WTC11 (cell line): ENCODE data around the gene ATN1. TPM values are rescaled to one million over a fixed set of nuclear protein-coding genes. Genes with fewer than 3 reads are reported as not detected.

Experiments
- ATAC-seq: fragments of 200-7000 bp; cut with Tn5 transposase; 2 replicates; pipeline ENCODE4 v1.10.0; 2021; ENCODE audit warnings: mild to moderate bottlenecking, moderate library complexity
- CTCF ChIA-PET: fragments of 300-600 bp; sonication (Branson Sonifier 250); formaldehyde crosslinking; loops from one replicate; lab custom pipeline; 2021; ENCODE audit warnings: antibody characterized with exemption; lab: Charles Lee
- POLR2A ChIA-PET: fragments of 350-600 bp; sonication (Branson Sonifier 250); formaldehyde crosslinking; loops from one replicate; lab custom pipeline; 2021; ENCODE audit warnings: antibody characterized with exemption; lab: Charles Lee
- DNase-seq: peaks from one replicate; pipeline ENCODE4 v3.0.0; 2021; ENCODE audit warnings: low spot score
- H3K27ac Mint-ChIP-seq: 2 replicates; pipeline ENCODE4 v1.8.0; 2021; ENCODE audit warnings: mixed read lengths
- H3K27me3 Mint-ChIP-seq: 2 replicates; pipeline ENCODE4 v1.8.0; 2021; ENCODE audit warnings: low read depth, mild to moderate bottlenecking, moderate library complexity, mixed read lengths
- H3K36me3 Mint-ChIP-seq: 2 replicates; pipeline ENCODE4 v1.8.0; 2021; ENCODE audit warnings: mixed read lengths
- H3K4me1 Mint-ChIP-seq: 2 replicates; pipeline ENCODE4 v1.8.0; 2022; ENCODE audit warnings: mixed read lengths
- H3K4me3 Mint-ChIP-seq: 2 replicates; pipeline ENCODE4 v1.8.0; 2021; ENCODE audit warnings: mild to moderate bottlenecking, moderate library complexity, mixed read lengths
- H3K9me3 Mint-ChIP-seq: 2 replicates; pipeline ENCODE4 v1.8.0; 2021; ENCODE audit warnings: mixed read lengths
- CBFB ChIP-seq: sonication (generic); formaldehyde crosslinking; IDR thresholded peaks from 2 replicates; pipeline ENCODE4 v1.8.1; 2022; ENCODE audit warnings: mild to moderate bottlenecking, low read depth, missing genetic modification reagents
- ETV6 ChIP-seq: sonication (generic); formaldehyde crosslinking; IDR thresholded peaks from 2 replicates; pipeline ENCODE4 v1.8.1; 2022; ENCODE audit warnings: mild to moderate bottlenecking, missing genetic modification reagents
- GABPB1 ChIP-seq: sonication (generic); formaldehyde crosslinking; IDR thresholded peaks from 2 replicates; pipeline ENCODE4 v1.8.1; 2023; ENCODE audit warnings: mild to moderate bottlenecking, missing genetic modification reagents
- HMGA2 ChIP-seq: fragments of 250-450 bp; sonication (Bioruptor Pico); IDR thresholded peaks from 2 replicates; pipeline ENCODE4 v1.4.0; 2021; ENCODE audit warnings: mild to moderate bottlenecking, moderate library complexity
- KAT7 ChIP-seq: sonication (generic); formaldehyde crosslinking; IDR thresholded peaks from 2 replicates; pipeline ENCODE4 v1.8.1; 2023; ENCODE audit warnings: missing genetic modification reagents, mild to moderate bottlenecking, borderline replicate concordance
- MXD4 ChIP-seq: fragments of 250-450 bp; sonication (Bioruptor Pico); IDR thresholded peaks from 2 replicates; pipeline ENCODE4 v1.8.0; 2021; ENCODE audit warnings: mild to moderate bottlenecking, moderate library complexity, borderline replicate concordance
- NFE2L1 ChIP-seq: sonication (generic); formaldehyde crosslinking; IDR thresholded peaks from 2 replicates; pipeline ENCODE4 v1.8.1; 2023; ENCODE audit warnings: missing genetic modification reagents
- NR3C1 ChIP-seq: sonication (generic); formaldehyde crosslinking; conservative IDR thresholded peaks from 2 replicates; pipeline ENCODE4 v1.8.1; 2023; ENCODE audit warnings: low read depth, mild to moderate bottlenecking, missing genetic modification reagents
- OVOL2 ChIP-seq: fragments of 250-450 bp; sonication (Bioruptor Pico); IDR thresholded peaks from 2 replicates; pipeline ENCODE4 v1.9.0; 2021; ENCODE audit warnings: mild to moderate bottlenecking, borderline replicate concordance
- PRRX2 ChIP-seq: fragments of 250-450 bp; sonication (Bioruptor Pico); IDR thresholded peaks from 2 replicates; pipeline ENCODE4 v1.8.0; 2021; ENCODE audit warnings: mild to moderate bottlenecking
- ZNF121 ChIP-seq: sonication (generic); formaldehyde crosslinking; IDR thresholded peaks from 2 replicates; pipeline ENCODE4 v1.8.0; 2023; ENCODE audit warnings: missing genetic modification reagents
- ZNF263 ChIP-seq: sonication (generic); formaldehyde crosslinking; IDR thresholded peaks from 2 replicates; pipeline ENCODE4 v1.8.1; 2022; ENCODE audit warnings: low read depth, mild to moderate bottlenecking, moderate library complexity, missing genetic modification reagents
- ZNF317 ChIP-seq: sonication (generic); formaldehyde crosslinking; IDR thresholded peaks from 2 replicates; pipeline ENCODE4 v1.8.1; 2023; ENCODE audit warnings: low read depth, mild to moderate bottlenecking, moderate library complexity, missing genetic modification reagents, borderline replicate concordance
- ZNF423 ChIP-seq: fragments of 250-450 bp; sonication (Bioruptor Pico); IDR thresholded peaks from 2 replicates; pipeline ENCODE4 v2.1.2; 2022; ENCODE audit warnings: mild to moderate bottlenecking, moderate library complexity
- ZNF671 ChIP-seq: fragments of 250-450 bp; sonication (Bioruptor Pico); IDR thresholded peaks from 2 replicates; pipeline ENCODE4 v1.8.0; 2021; ENCODE audit warnings: mild to moderate bottlenecking
- total RNA-seq: library from RNA; stranded (reverse); gene quantifications from 3 replicates; pipeline ENCODE4 v1.2.3, GENCODE V29; 2021
- TF ChIP-seq, protein P1 (sequence below): sonication (generic); formaldehyde crosslinking; IDR thresholded peaks from 2 replicates; pipeline ENCODE4 v1.8.0; 2023; ENCODE audit warnings: mild to moderate bottlenecking, missing genetic modification reagents
- TF ChIP-seq, protein P2 (sequence below): fragments of 200-600 bp; IDR thresholded peaks from 2 replicates; pipeline ENCODE4 v1.8.0; 2022; ENCODE audit warnings: antibody characterized with exemption
- TF ChIP-seq, protein P3 (sequence below): sonication (generic); formaldehyde crosslinking; IDR thresholded peaks from 2 replicates; pipeline ENCODE4 v1.8.0; 2022; ENCODE audit warnings: mild to moderate bottlenecking, missing genetic modification reagents
- TF ChIP-seq, protein P4 (sequence below): sonication (generic); formaldehyde crosslinking; IDR thresholded peaks from 2 replicates; pipeline ENCODE4 v1.8.1; 2023; ENCODE audit warnings: mild to moderate bottlenecking, moderate library complexity, missing genetic modification reagents

Gene ATN1
- total RNA-seq, 1 experiment from 2014 or later = 87.1 TPM

DNA sequence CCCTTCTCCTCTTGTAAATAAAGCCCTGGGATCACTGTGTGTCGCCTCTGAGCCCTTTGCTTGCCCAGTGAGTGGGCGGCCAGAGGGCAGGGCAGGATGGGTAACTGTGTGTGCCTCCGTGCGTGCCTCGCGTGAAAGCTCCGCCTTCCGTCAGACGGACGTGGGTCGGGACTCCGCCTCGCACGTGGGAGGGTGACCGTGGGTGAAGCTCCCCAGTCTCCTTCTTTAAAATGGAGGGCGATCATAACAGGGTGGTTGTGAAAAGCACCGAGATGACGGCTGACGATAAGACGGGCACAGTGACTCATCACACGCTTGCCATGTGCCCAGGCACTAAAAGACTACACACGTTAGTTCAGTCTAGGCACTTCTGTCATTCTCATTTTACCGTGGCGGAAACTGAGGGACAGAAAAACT lies 33.5 kb downstream of the ATN1 start:
- H3K27ac Mint-ChIP-seq = peak overlapping the region; percentile 99
- ChIA-PET CTCF (interaction anchor here (0.6 to 9.7 kb wide), 24 partner anchors 9 to 261 kb away, joined by 3 to 296 read pairs (median 6); partner anchors contain the start of genes ATN1, C12orf57, LPCAT3 and MLF2), POLR2A (interaction anchor here (1.5 to 6.6 kb wide), 4 partner anchors 16 to 88 kb away, joined by 10 to 167 read pairs (median 14); partner anchors contain the start of genes C12orf57, RNU7-1 and SPSB2)
- DNase-seq (no peak), ATAC-seq (no peak)
- H3K4me3 Mint-ChIP-seq = peak overlapping the region; percentile 75
- peaks cover 12% of the 10 kb centered on the region for H3K36me3 Mint-ChIP-seq
- H3K9me3 Mint-ChIP-seq = no peaks in the 10 kb centered on the region
- H3K27me3 Mint-ChIP-seq = no peaks in the 10 kb centered on the region
- peaks cover 53% of the 10 kb centered on the region for H3K4me1 Mint-ChIP-seq
- TF ChIP-seq PRRX2 (peak; percentile 14; the same call in 1 of the 2 replicates), ETV6 (0 out of 2 replicates have a peak, but pooled peaks have one; percentile 17), KAT7 (CRISPR knock-in tag) (no peak)

DNA sequence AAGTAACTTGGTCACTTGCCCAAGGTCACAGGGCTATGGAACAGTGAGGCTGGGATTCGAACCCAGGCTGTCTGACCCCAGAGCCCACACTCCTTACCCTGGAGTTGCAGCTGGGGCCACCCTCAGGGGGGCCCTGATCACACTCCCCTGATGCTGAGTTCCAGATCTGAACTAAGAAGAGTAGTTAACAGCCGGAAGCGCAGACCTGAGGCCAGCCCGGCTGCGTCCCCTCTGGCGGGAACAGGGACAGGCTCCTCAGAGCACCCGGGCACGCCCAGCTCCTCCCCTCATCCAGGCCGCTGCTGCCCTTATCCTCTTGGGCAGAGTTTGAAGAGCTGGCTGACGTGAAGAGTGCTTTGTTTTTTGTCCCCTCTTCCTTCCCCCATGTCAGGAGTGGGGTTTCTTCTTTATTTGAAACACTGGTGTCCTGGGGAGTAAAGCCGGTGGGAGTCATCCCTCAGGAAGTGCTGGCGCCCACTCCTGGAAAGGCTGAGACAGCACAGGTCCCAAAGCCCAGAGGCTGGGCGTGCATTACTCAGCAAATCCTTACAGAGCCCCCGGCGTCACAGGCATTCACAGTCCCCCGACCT lies 34.0 kb downstream of the ATN1 start:
- ChIA-PET CTCF (interaction anchor here (0.6 to 9.7 kb wide), 26 partner anchors 9 to 705 kb away, joined by 3 to 296 read pairs (median 6); partner anchors contain the start of genes ATN1, C12orf57, COPS7A and LPCAT3), POLR2A (interaction anchor here (1.1 to 6.6 kb wide), 6 partner anchors 17 to 89 kb away, joined by 3 to 167 read pairs (median 12); partner anchors contain the start of genes C12orf57, LPCAT3, RNU7-1 and SPSB2)
- Mint-ChIP-seq H3K4me1 (peaks cover 55% of the 10 kb centered on the region), H3K27me3 (no peaks in the 10 kb centered on the region), H3K27ac (peak overlapping the region; percentile 99), H3K9me3 (no peaks in the 10 kb centered on the region), H3K4me3 (peak overlapping the region; percentile 75), H3K36me3 (peaks cover 16% of the 10 kb centered on the region)
- ATAC-seq = peak; percentile 59
- TF ChIP-seq MXD4 (CRISPR knock-in tag) = no peak
- TF ChIP-seq ZNF121 (CRISPR knock-in tag) = no peak
- peak; percentile 96 for TF ChIP-seq NFE2L1 (CRISPR knock-in tag)
- no peak for TF ChIP-seq OVOL2 (CRISPR knock-in tag)
- TF ChIP-seq, protein P1, sequence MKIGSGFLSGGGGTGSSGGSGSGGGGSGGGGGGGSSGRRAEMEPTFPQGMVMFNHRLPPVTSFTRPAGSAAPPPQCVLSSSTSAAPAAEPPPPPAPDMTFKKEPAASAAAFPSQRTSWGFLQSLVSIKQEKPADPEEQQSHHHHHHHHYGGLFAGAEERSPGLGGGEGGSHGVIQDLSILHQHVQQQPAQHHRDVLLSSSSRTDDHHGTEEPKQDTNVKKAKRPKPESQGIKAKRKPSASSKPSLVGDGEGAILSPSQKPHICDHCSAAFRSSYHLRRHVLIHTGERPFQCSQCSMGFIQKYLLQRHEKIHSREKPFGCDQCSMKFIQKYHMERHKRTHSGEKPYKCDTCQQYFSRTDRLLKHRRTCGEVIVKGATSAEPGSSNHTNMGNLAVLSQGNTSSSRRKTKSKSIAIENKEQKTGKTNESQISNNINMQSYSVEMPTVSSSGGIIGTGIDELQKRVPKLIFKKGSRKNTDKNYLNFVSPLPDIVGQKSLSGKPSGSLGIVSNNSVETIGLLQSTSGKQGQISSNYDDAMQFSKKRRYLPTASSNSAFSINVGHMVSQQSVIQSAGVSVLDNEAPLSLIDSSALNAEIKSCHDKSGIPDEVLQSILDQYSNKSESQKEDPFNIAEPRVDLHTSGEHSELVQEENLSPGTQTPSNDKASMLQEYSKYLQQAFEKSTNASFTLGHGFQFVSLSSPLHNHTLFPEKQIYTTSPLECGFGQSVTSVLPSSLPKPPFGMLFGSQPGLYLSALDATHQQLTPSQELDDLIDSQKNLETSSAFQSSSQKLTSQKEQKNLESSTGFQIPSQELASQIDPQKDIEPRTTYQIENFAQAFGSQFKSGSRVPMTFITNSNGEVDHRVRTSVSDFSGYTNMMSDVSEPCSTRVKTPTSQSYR = no peak
- no peak for TF ChIP-seq CBFB (CRISPR knock-in tag)
- TF ChIP-seq PRRX2 = no peak
- no peak for TF ChIP-seq GABPB1 (CRISPR knock-in tag)
- TF ChIP-seq ZNF423 (CRISPR knock-in tag) = 0 out of 2 replicates have a peak, but pooled peaks have one; percentile 4
- no peak for TF ChIP-seq HMGA2 (CRISPR knock-in tag)
- TF ChIP-seq ZNF317 (CRISPR knock-in tag) = no peak
- TF ChIP-seq, protein P2, sequence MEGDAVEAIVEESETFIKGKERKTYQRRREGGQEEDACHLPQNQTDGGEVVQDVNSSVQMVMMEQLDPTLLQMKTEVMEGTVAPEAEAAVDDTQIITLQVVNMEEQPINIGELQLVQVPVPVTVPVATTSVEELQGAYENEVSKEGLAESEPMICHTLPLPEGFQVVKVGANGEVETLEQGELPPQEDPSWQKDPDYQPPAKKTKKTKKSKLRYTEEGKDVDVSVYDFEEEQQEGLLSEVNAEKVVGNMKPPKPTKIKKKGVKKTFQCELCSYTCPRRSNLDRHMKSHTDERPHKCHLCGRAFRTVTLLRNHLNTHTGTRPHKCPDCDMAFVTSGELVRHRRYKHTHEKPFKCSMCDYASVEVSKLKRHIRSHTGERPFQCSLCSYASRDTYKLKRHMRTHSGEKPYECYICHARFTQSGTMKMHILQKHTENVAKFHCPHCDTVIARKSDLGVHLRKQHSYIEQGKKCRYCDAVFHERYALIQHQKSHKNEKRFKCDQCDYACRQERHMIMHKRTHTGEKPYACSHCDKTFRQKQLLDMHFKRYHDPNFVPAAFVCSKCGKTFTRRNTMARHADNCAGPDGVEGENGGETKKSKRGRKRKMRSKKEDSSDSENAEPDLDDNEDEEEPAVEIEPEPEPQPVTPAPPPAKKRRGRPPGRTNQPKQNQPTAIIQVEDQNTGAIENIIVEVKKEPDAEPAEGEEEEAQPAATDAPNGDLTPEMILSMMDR = no peak
- TF ChIP-seq ZNF263 = peak; percentile 87
- TF ChIP-seq, protein P3, sequence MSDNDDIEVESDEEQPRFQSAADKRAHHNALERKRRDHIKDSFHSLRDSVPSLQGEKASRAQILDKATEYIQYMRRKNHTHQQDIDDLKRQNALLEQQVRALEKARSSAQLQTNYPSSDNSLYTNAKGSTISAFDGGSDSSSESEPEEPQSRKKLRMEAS (CRISPR knock-in tag) = no peak; the same call in 1 of the 2 replicates
- TF ChIP-seq NR3C1 (CRISPR knock-in tag) = no peak
- TF ChIP-seq, protein P4, sequence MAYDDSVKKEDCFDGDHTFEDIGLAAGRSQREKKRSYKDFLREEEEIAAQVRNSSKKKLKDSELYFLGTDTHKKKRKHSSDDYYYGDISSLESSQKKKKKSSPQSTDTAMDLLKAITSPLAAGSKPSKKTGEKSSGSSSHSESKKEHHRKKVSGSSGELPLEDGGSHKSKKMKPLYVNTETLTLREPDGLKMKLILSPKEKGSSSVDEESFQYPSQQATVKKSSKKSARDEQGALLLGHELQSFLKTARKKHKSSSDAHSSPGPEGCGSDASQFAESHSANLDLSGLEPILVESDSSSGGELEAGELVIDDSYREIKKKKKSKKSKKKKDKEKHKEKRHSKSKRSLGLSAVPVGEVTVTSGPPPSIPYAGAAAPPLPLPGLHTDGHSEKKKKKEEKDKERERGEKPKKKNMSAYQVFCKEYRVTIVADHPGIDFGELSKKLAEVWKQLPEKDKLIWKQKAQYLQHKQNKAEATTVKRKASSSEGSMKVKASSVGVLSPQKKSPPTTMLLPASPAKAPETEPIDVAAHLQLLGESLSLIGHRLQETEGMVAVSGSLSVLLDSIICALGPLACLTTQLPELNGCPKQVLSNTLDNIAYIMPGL (CRISPR knock-in tag) = peak; percentile 21; the same call in 1 of the 2 replicates
- TF ChIP-seq ZNF671 = no peak
- DNase-seq = peak; percentile 78
